ENCODE data around the gene ZNF490.

The ZNF490 gene

GRCh38 chr19:12543855-12544254, 66.8 kb downstream of the ZNF490 start:
- no peak for DNase-seq (ENCODE audit: low spot score)
